HepG2 (cell line): ENCODE results near the gene ARL16. TPM values are rescaled to one million over a fixed set of nuclear protein-coding genes. Genes with fewer than 3 reads are reported as not detected.

Experiments used
- ATAC-seq: fragments of 200-7000 bp; cut with Tn5 transposase; 3 replicates; pipeline ENCODE4 v1.9.1; 2020; ENCODE audit warnings: mild to moderate bottlenecking, moderate library complexity
- BruUV-seq: library from RNA; stranded (reverse); fragments of 400-500 nt; replicated peaks from 2 replicates; lab custom pipeline; 2021; lab: Mats Ljungman, UMichigan
- CTCF ChIA-PET: fragments of 300-600 bp; formaldehyde crosslinking; extraction: SDS; loops from one replicate; lab custom pipeline; 2021; ENCODE audit warnings: low total read pairs, inconsistent platforms, low intra/inter-chr PET ratio; lab: Yijun Ruan, JAX
- POLR2A ChIA-PET: fragments of 350-600 bp; sonication (Branson Sonifier 250); formaldehyde crosslinking; loops from one replicate; lab custom pipeline; 2020; ENCODE audit warnings: antibody characterized with exemption, inconsistent platforms; lab: Yijun Ruan, JAX
- DNase-seq: peaks from one replicate; pipeline ENCODE4 v3.0.0-alpha.2; 2015; ENCODE audit warnings: low spot score
- FAIRE-seq: peaks from 3 replicates; lab custom pipeline; 2011; peaks lifted over from hg19 to GRCh38; lab: Jason Lieb, UNC
- H2AFZ ChIP-seq: one replicate; pipeline ENCODE4 v1.6.1; 2011; ENCODE audit warnings: low read length, inconsistent platforms
- H3K27ac ChIP-seq: fragments of 300-600 bp; 3 replicates; pipeline ENCODE4 v1.8.0; 2011; ENCODE audit warnings: mixed run types, mild to moderate bottlenecking, mixed read lengths, low read length, inconsistent platforms; ENCODE audit not compliant: insufficient read depth; ENCODE audit errors: extremely low read length
- H3K27me3 ChIP-seq, 2 experiments: fragments of 200-600 bp in 1 of 2; 2 replicates in 1 of 2; 3 replicates in 1 of 2; pipeline versions ENCODE4 v1.6.0 to v1.8.0; 2011; ENCODE audit warnings: low read length in 2 of 2, mild to moderate bottlenecking in 2 of 2, moderate library complexity in 2 of 2, inconsistent platforms in 1 of 2; ENCODE audit not compliant: insufficient read depth in 2 of 2, control insufficient read depth in 1 of 2
- H3K36me3 ChIP-seq, 2 experiments: fragments of 200-600 bp in 1 of 2; replicated peaks in 1 of 2; 2 replicates in 1 of 2; 3 replicates in 1 of 2; pipeline versions ENCODE4 v1.5.1 to v1.8.0; 2011; ENCODE audit warnings: low read length in 2 of 2, inconsistent platforms in 1 of 2; ENCODE audit not compliant: insufficient read depth in 2 of 2, control insufficient read depth in 1 of 2
- H3K4me1 ChIP-seq: 2 replicates; pipeline ENCODE4 v1.5.1; 2012; ENCODE audit warnings: low read length, inconsistent platforms; ENCODE audit not compliant: insufficient read depth
- H3K4me2 ChIP-seq: 2 replicates; pipeline ENCODE4 v1.6.0; 2011; ENCODE audit warnings: low read depth, low read length, inconsistent platforms
- H3K4me3 ChIP-seq, 3 experiments: fragments of 200-600 bp in 1 of 3; sonication (generic), shearing (Covaris generic) in 1 of 3; replicated peaks in 1 of 3; 2 replicates each; pipeline ENCODE4 v1.5.1; 2011 to 2016; ENCODE audit warnings: low read length in 3 of 3, inconsistent platforms in 2 of 3, low read depth in 2 of 3, mild to moderate bottlenecking in 2 of 3, control low read depth in 1 of 3, mixed read lengths in 1 of 3; ENCODE audit not compliant: insufficient read depth in 1 of 3
- H3K79me2 ChIP-seq: one replicate; pipeline ENCODE4 v1.6.1; 2011; ENCODE audit warnings: low read length, inconsistent platforms; ENCODE audit not compliant: insufficient read depth
- H3K9ac ChIP-seq: 2 replicates; pipeline ENCODE4 v1.6.0; 2011; ENCODE audit warnings: mild to moderate bottlenecking, low read depth, low read length, inconsistent platforms; ENCODE audit not compliant: insufficient read depth
- H3K9me3 ChIP-seq: 2 replicates; pipeline ENCODE4 v1.5.1; 2012; ENCODE audit warnings: mild to moderate bottlenecking, low read length
- H4K20me1 ChIP-seq: 2 replicates; pipeline ENCODE4 v1.6.0; 2011; ENCODE audit warnings: inconsistent platforms, mild to moderate bottlenecking, low read length, moderate library complexity; ENCODE audit not compliant: insufficient read depth
- AGO1 ChIP-seq: fragments of 200-400 bp; formaldehyde crosslinking; IDR thresholded peaks from 2 replicates; pipeline ENCODE4 v1.6.1; 2017; ENCODE audit warnings: mild to moderate bottlenecking, low read depth, low read length, moderate library complexity; ENCODE audit not compliant: poor library complexity, severe bottlenecking
- AGO2 ChIP-seq: fragments of 200-400 bp; formaldehyde crosslinking; optimal IDR thresholded peaks from 2 replicates; pipeline ENCODE3; 2017; ENCODE audit warnings: mild to moderate bottlenecking, low read depth, low read length, moderate library complexity
- AKAP8 ChIP-seq: sonication (generic); formaldehyde crosslinking; IDR thresholded peaks from 2 replicates; pipeline ENCODE4 v1.5.1; 2020; ENCODE audit warnings: mild to moderate bottlenecking, missing genetic modification reagents
- EP300 ChIP-seq, 3 experiments: sonication (generic) in 1 of 3; formaldehyde crosslinking in 1 of 3; IDR thresholded peaks; 2 replicates each; pipeline versions ENCODE4 v1.5.1 to v1.6.1; 2011 to 2020; ENCODE audit warnings: low read depth in 2 of 3, low read length in 2 of 3, borderline replicate concordance in 1 of 3, improper control_type of control experiment in 1 of 3, mild to moderate bottlenecking in 1 of 3, missing genetic modification reagents in 1 of 3, moderate library complexity in 1 of 3
- HOXA3 ChIP-seq: sonication (generic); formaldehyde crosslinking; IDR thresholded peaks from 2 replicates; pipeline ENCODE4 v1.5.0; 2020; ENCODE audit warnings: missing genetic modification reagents
- JUNB ChIP-seq: sonication (generic); formaldehyde crosslinking; IDR thresholded peaks from 2 replicates; pipeline ENCODE4 v1.8.0; 2022; ENCODE audit warnings: missing genetic modification reagents, mild to moderate bottlenecking, borderline replicate concordance
- MED8 ChIP-seq: sonication (generic); formaldehyde crosslinking; IDR thresholded peaks from 2 replicates; pipeline ENCODE4 v1.8.1; 2023; ENCODE audit warnings: mild to moderate bottlenecking, missing genetic modification reagents; ENCODE audit not compliant: insufficient replicate concordance
- MEIS1 ChIP-seq: sonication (generic); formaldehyde crosslinking; IDR thresholded peaks from 2 replicates; pipeline ENCODE4 v1.9.0; 2021; ENCODE audit warnings: mild to moderate bottlenecking, missing genetic modification reagents, moderate library complexity, borderline replicate concordance
- PAF1 ChIP-seq: IDR thresholded peaks from 2 replicates; pipeline ENCODE4 v1.6.1; 2016; ENCODE audit warnings: missing genetic modification reagents, missing compliant biosample characterization
- PRPF4 ChIP-seq: fragments of 200-400 bp; formaldehyde crosslinking; IDR thresholded peaks from 2 replicates; pipeline ENCODE4 v1.6.1; 2016; ENCODE audit warnings: low read length, low read depth; ENCODE audit not compliant: poor library complexity, severe bottlenecking
- RBFOX2 ChIP-seq: fragments of 200-400 bp; formaldehyde crosslinking; IDR thresholded peaks from 2 replicates; pipeline ENCODE4 v1.6.1; 2017; ENCODE audit warnings: low read depth, mild to moderate bottlenecking, low read length
- RFX3 ChIP-seq: IDR thresholded peaks from 2 replicates; pipeline ENCODE4 v1.6.1; 2016; ENCODE audit warnings: missing biosample characterization, missing genetic modification reagents
- RXRA ChIP-seq: sonication (generic); formaldehyde crosslinking; IDR thresholded peaks from 2 replicates; pipeline ENCODE4 v1.5.1; 2020; ENCODE audit warnings: missing genetic modification reagents
- YY1 ChIP-seq: IDR thresholded peaks from 2 replicates; pipeline ENCODE4 v1.6.1; 2011; ENCODE audit warnings: low read length, low read depth, moderate library complexity, mild to moderate bottlenecking; ENCODE audit not compliant: insufficient read depth, insufficient replicate concordance
- ZBTB38 ChIP-seq: sonication (generic); formaldehyde crosslinking; IDR thresholded peaks from 2 replicates; pipeline ENCODE4 v1.5.1; 2020; ENCODE audit warnings: mild to moderate bottlenecking, missing genetic modification reagents
- ZC3H4 ChIP-seq: sonication (generic); formaldehyde crosslinking; IDR thresholded peaks from 2 replicates; pipeline ENCODE4 v1.4.0; 2020; ENCODE audit warnings: missing genetic modification reagents, borderline replicate concordance
- ZNF232 ChIP-seq: sonication (generic); formaldehyde crosslinking; IDR thresholded peaks from 2 replicates; pipeline ENCODE4 v1.4.0; 2020; ENCODE audit warnings: missing genetic modification reagents, borderline replicate concordance
- ZNF260 ChIP-seq: sonication (generic); formaldehyde crosslinking; IDR thresholded peaks from 2 replicates; pipeline ENCODE4 v1.4.0; 2020; ENCODE audit warnings: missing genetic modification reagents, low read depth, mild to moderate bottlenecking, borderline replicate concordance
- ZNF644 ChIP-seq: IDR thresholded peaks from 2 replicates; pipeline ENCODE4 v1.6.1; 2016; ENCODE audit warnings: low read depth
- ZNF703 ChIP-seq: sonication (generic); formaldehyde crosslinking; IDR thresholded peaks from 2 replicates; pipeline ENCODE4 v1.5.1; 2020; ENCODE audit warnings: missing genetic modification reagents, mild to moderate bottlenecking, moderate library complexity, borderline replicate concordance
- ZNF724P ChIP-seq: sonication (generic); formaldehyde crosslinking; IDR thresholded peaks from 2 replicates; pipeline ENCODE4 v1.8.0; 2022; ENCODE audit warnings: missing genetic modification reagents, borderline replicate concordance
- WGBS: methylation state at CpG from one replicate; pipeline ENCODE4 v1.1.6; 2017; ENCODE audit warnings: low lambda C conversion rate; 5-methylcytosine and 5-hydroxymethylcytosine counted together
- in situ Hi-C: cut with HindIII; loops from 2 replicates; pipeline ENCODE4 v1.10.0; 2017; ENCODE audit warnings: low pct_unique_long_range_greater_than_20kb; ENCODE audit not compliant: extremely low pct_ligation_motif_present
- intact Hi-C: fragments of 100-400 bp; cut with micrococcal nuclease; formaldehyde crosslinking; loops from one replicate; pipeline ENCODE4 v1.10.0; 2022; ENCODE audit not compliant: unreplicated experiment
- polyA plus RNA-seq, 8 experiments: library from polyadenylated mRNA; depleted of rRNA in 3 of 8; stranded (reverse) in 7 of 8; unstranded in 1 of 8; fragments of >200 nt; fragmentation: Illumina TruSeq in 4 of 8; extraction: Trizol in 4 of 8; gene quantifications; 2 replicates each; pipeline versions ENCODE4 v1.2.1 to v1.2.3, GENCODE V29; 2011 to 2016; ENCODE audit warnings: low read depth in 4 of 8, missing spikeins in 1 of 8, mixed read lengths in 1 of 8; ENCODE audit not compliant: insufficient read depth in 1 of 8
- total RNA-seq, 5 experiments: library from RNA; depleted of rRNA; stranded (reverse); fragments of >200 nt; fragmentation: Illumina TruSeq; extraction: Trizol; gene quantifications; 2 replicates each; pipeline ENCODE4 v1.2.3, GENCODE V29; 2016; ENCODE audit warnings: low read depth in 1 of 5
- TF ChIP-seq, protein P1 (sequence below): IDR thresholded peaks from 2 replicates; pipeline ENCODE4 v1.6.1; 2016; ENCODE audit warnings: missing genetic modification reagents, missing compliant biosample characterization

ARL16 gene
- total and polyA plus RNA-seq, 2 of the 13 experiments (the other 11 are each of a cell fraction or from before 2014, with no cell fraction given): 20.8 to 30.8 TPM

GRCh38 chr17:81710514-81711308 lies 27.1 kb upstream of the ARL16 start (continued):
- peak in 1 of 2 experiments; percentile 15; a peak in 1 of 4 replicates for TF ChIP-seq EP300 (IDR thresholded peaks at IDR 0.05; ENCODE audit: low read depth in 2 of 2, low read length in 2 of 2)
- 0 out of 2 replicates have a peak, but pooled peaks have one; percentile 35 for TF ChIP-seq EP300 (CRISPR knock-in tag; IDR thresholded peaks at IDR 0.05; ENCODE audit: borderline replicate concordance)
- peak; percentile 69 for TF ChIP-seq MED8 (CRISPR knock-in tag)

GRCh38 chr17:81708739-81709185 lies 25.2 kb upstream of the ARL16 start:
- in situ Hi-C loops: no loop called here
- DNase-seq (no peak), FAIRE-seq (no peak), ATAC-seq (no peak)
- Histone ChIP-seq H3K4me2 (no peak overlapping the region), H3K36me3 (peaks cover 18 to 37% of the 10 kb centered on the region in 2 experiments), H3K27ac (peak overlapping the region; percentile 8), H3K9me3 (no peaks in the 10 kb centered on the region), H3K9ac (no peak overlapping the region), H3K4me3 (no peak overlapping the region), H2AFZ (no peak overlapping the region), H4K20me1 (no peaks in the 10 kb centered on the region), H3K4me1 (peaks cover 32% of the 10 kb centered on the region), H3K79me2 (peaks cover 29% of the 10 kb centered on the region), H3K27me3 (no peaks in the 10 kb centered on the region; a peak in 1 of 5 replicates)
- ChIA-PET CTCF (no interaction called here), POLR2A (interaction anchor here (1.4 to 4.2 kb wide), 3 partner anchors 19 to 28 kb away, joined by 3 to 25 read pairs (median 17); partner anchors contain the start of genes ARL16 and HGS)
- intact Hi-C loops: no loop called here
- WGBS: 99% methylated on average over 15 of the region's 17 CpGs
- no TSS peak for BruUV-seq
- TF ChIP-seq ZBTB38 (CRISPR knock-in tag): peak; percentile 76
- peak; percentile 7; the same call in 1 of the 2 replicates for TF ChIP-seq ZNF724P (CRISPR knock-in tag)
- TF ChIP-seq AGO1: peak; percentile 91
- TF ChIP-seq PRPF4: peak; percentile 53
- TF ChIP-seq YY1: no peak
- TF ChIP-seq AKAP8 (CRISPR knock-in tag): 0 out of 2 replicates have a peak, but pooled peaks have one; percentile 27
- TF ChIP-seq RBFOX2: peak; percentile 59; the same call in 1 of the 2 replicates
- TF ChIP-seq HOXA3 (CRISPR knock-in tag): no peak
- 0 out of 2 replicates have a peak, but pooled peaks have one; percentile 31 for TF ChIP-seq ZC3H4 (CRISPR knock-in tag)
- TF ChIP-seq, protein P1, sequence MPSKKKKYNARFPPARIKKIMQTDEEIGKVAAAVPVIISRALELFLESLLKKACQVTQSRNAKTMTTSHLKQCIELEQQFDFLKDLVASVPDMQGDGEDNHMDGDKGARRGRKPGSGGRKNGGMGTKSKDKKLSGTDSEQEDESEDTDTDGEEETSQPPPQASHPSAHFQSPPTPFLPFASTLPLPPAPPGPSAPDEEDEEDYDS (CRISPR knock-in tag): no peak
- TF ChIP-seq RXRA (CRISPR knock-in tag): 0 out of 2 replicates have a peak, but pooled peaks have one; percentile 7
- no peak for TF ChIP-seq ZNF644 (CRISPR knock-in tag)
- TF ChIP-seq ZNF703: no peak
- TF ChIP-seq ZNF260 (CRISPR knock-in tag): no peak
- no peak for TF ChIP-seq MEIS1 (CRISPR knock-in tag)
- TF ChIP-seq JUNB: no peak
- TF ChIP-seq PAF1 (CRISPR knock-in tag): peak; percentile 63; the same call in 1 of the 2 replicates
- peak; percentile 92 for TF ChIP-seq AGO2
- 0 out of 2 replicates have a peak, but pooled peaks have one; percentile 23 for TF ChIP-seq ZNF232 (CRISPR knock-in tag)
- no peak for TF ChIP-seq RFX3
